Articular chondrocyte of knee joint (primary cell): ENCODE data around the gene PCDHA4. TPM values are rescaled to one million over a fixed set of nuclear protein-coding genes. Genes with fewer than 3 reads are reported as not detected.

Experiments used
- total RNA-seq: library from RNA; depleted of rRNA; stranded (reverse); fragments of >200 nt; gene quantifications from 2 replicates; pipeline ENCODE4 v1.2.3, GENCODE V29; 2012

The PCDHA4 gene
- total RNA-seq, result 0.26 and 0.32 TPM in 2 replicates

GRCh38 chr5:140806834-140807775 lies at the start of gene PCDHA4:
TSS of gene PCDHA4 (plus strand) at chr5:140807068.

GRCh38 chr5:140785905-140786686 lies 20.8 kb upstream of the PCDHA4 start, which contains the start of gene PCDHA1:
TSS of gene PCDHA1 (plus strand) at chr5:140786140.

GRCh38 chr5:140794595-140795258 lies 12.1 kb upstream of the PCDHA4 start, which contains the start of gene PCDHA2:
TSS of gene PCDHA2 (plus strand) at chr5:140794852.

GRCh38 chr5:140800816-140801493 lies 5.9 kb upstream of the PCDHA4 start, which contains the start of gene PCDHA3:
TSS of gene PCDHA3 (plus strand) at chr5:140801057.

GRCh38 chr5:140821375-140822280 lies 14.8 kb downstream of the PCDHA4 start, which contains the start of gene PCDHA5:
TSS of gene PCDHA5 (plus strand) at chr5:140821613.

GRCh38 chr5:140827704-140828361 lies 21.0 kb downstream of the PCDHA4 start, which contains the start of gene PCDHA6:
TSS of gene PCDHA6 (plus strand) at chr5:140827960. CDS start at chr5:140828092, 132 bp downstream.

GRCh38 chr5:140833993-140834392 lies 27.1 kb downstream of the PCDHA4 start, which contains the start of gene PCDHA7:
TSS of gene PCDHA7 (plus strand) at chr5:140834269. CDS start at chr5:140834384, 115 bp downstream.

GRCh38 chr5:140840978-140841962 lies 34.4 kb downstream of the PCDHA4 start, which contains the start of gene PCDHA8:
TSS of gene PCDHA8 (plus strand) at chr5:140841187. CDS start at chr5:140841322, 135 bp downstream.

GRCh38 chr5:140848139-140849102 lies 41.6 kb downstream of the PCDHA4 start, which contains the start of gene PCDHA9:
TSS of gene PCDHA9 (plus strand) at chr5:140848382. CDS start at chr5:140848496, 114 bp downstream.

GRCh38 chr5:140855772-140856674 lies 49.2 kb downstream of the PCDHA4 start, which contains the start of gene PCDHA10:
TSS of gene PCDHA10 (plus strand) at chr5:140855897. CDS start at chr5:140856049, 152 bp downstream.

Other genes with a start within 250 kb of the PCDHA4 start
- gene SRA1, start 249.6 kb upstream of the PCDHA4 start, total RNA-seq, result 29.1 and 36.3 TPM in 2 replicates
- gene APBB3, start 242.5 kb upstream of the PCDHA4 start, total RNA-seq, result 17.4 and 19.2 TPM in 2 replicates
- gene SLC35A4, start 242.2 kb upstream of the PCDHA4 start, total RNA-seq, result 20.0 and 20.1 TPM in 2 replicates
- 2.9 and 5.3 TPM in 2 replicates for gene CD14, start 173.9 kb upstream of the PCDHA4 start, total RNA-seq
- gene TMCO6, start 167.6 kb upstream of the PCDHA4 start, total RNA-seq, result 7.7 and 26.5 TPM in 2 replicates
- 22.9 and 29.6 TPM in 2 replicates for gene NDUFA2, start 159.4 kb upstream of the PCDHA4 start, total RNA-seq
- 98.9 and 99.1 TPM in 2 replicates for gene IK, start 159.2 kb upstream of the PCDHA4 start, total RNA-seq
- 21.5 and 24.4 TPM in 2 replicates for gene WDR55, start 142.2 kb upstream of the PCDHA4 start, total RNA-seq
- gene DND1, start 133.5 kb upstream of the PCDHA4 start, total RNA-seq, result 0.11 and 0.13 TPM in 2 replicates
- 47.3 and 49.1 TPM in 2 replicates for gene HARS1, start 115.7 kb upstream of the PCDHA4 start, total RNA-seq
- 24.4 and 28.6 TPM in 2 replicates for gene HARS2, start 115.6 kb upstream of the PCDHA4 start, total RNA-seq
- gene ZMAT2, start 106.6 kb upstream of the PCDHA4 start, total RNA-seq, result 43.1 and 52.0 TPM in 2 replicates
- gene PCDHA1, start 20.9 kb upstream of the PCDHA4 start, total RNA-seq, result under 0.01 and 0.11 TPM in 2 replicates
- gene PCDHA2, start 12.2 kb upstream of the PCDHA4 start, total RNA-seq, result under 0.01 TPM in 1 of 2 replicates, not detected in the other
- 0.11 and 0.26 TPM in 2 replicates for gene PCDHA3, start 6.0 kb upstream of the PCDHA4 start, total RNA-seq
- gene PCDHA5, start 14.5 kb downstream of the PCDHA4 start, total RNA-seq, result under 0.01 and 0.13 TPM in 2 replicates
- gene PCDHA6, start 20.9 kb downstream of the PCDHA4 start, total RNA-seq, result 0.32 and 0.52 TPM in 2 replicates
- gene PCDHA7, start 27.2 kb downstream of the PCDHA4 start, total RNA-seq, result 0.13 and 0.22 TPM in 2 replicates
- 0.11 and 0.13 TPM in 2 replicates for gene PCDHA8, start 34.1 kb downstream of the PCDHA4 start, total RNA-seq
- 0.11 and 0.26 TPM in 2 replicates for gene PCDHA9, start 41.3 kb downstream of the PCDHA4 start, total RNA-seq
- 0.13 and 0.54 TPM in 2 replicates for gene PCDHA10, start 48.8 kb downstream of the PCDHA4 start, total RNA-seq
- gene PCDHA11, start 61.9 kb downstream of the PCDHA4 start, total RNA-seq, result 0.11 and 0.13 TPM in 2 replicates
- 0.13 TPM in 1 of 2 replicates, not detected in the other for gene PCDHA12, start 68.2 kb downstream of the PCDHA4 start, total RNA-seq
- gene PCDHA13, start 75.1 kb downstream of the PCDHA4 start, total RNA-seq, result 0.11 and 0.13 TPM in 2 replicates
- under 0.01 and 0.13 TPM in 2 replicates for gene PCDHAC1, start 119.2 kb downstream of the PCDHA4 start, total RNA-seq
- gene PCDHAC2, start 159.4 kb downstream of the PCDHA4 start, total RNA-seq, result 0.13 and 0.22 TPM in 2 replicates
- gene PCDHB1, start 244.3 kb downstream of the PCDHA4 start, total RNA-seq, result under 0.01 TPM in 1 of 2 replicates, not detected in the other